GM18498 (cell line): ENCODE measurements around the gene TTC32.
"Not testable (repeated sequence)": the region's sequence is repeated elsewhere in the genome, so short reads cannot be mapped to it uniquely, and the experiment has no call there.

Experiments used
- ATAC-seq: cut with Tn5 transposase; IDR thresholded peaks from one replicate; pipeline ENCODE4 v1.9.1; 2021; ENCODE audit warnings: mild to moderate bottlenecking, moderate library complexity; ENCODE audit not compliant: unreplicated experiment

TTC32 gene

DNA sequence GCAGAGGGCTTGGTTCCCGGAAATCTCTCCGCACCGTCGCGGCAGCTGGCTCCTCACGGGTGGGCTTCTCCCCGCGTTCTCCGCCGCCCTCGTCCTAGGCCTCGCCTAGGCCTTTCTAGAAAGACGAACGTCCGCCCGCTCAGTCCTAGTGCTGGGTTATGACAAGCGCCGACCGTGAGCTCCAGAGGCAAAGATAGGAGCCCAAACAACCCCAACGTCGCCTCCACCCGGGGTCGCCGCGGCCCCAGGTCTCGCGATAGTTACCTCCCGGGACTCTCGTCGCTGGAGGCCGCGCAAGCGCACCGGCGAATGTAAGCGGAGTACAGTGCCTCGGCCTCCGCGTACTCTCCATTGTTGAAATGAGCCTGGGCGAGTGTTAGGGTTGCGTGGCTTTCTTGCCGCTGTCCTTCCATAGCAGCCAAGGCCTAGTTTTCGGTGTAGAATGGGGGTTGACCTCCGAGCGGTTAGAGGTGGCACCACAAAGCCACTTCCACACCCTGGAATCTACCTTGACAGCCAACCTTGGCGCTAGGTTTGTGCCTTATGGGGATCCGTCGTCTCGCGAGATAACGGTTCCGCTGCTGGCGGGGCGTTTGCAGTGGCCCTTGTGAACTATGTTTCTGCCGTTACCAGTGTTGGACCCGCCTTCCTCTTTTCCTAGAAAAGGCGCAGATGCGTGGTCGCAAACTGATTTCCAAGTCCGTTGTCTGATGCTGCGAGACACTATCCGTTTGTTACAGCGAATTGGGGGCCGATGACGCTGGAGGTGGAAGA lies at the start of gene TTC32:
Gene TTC32 (minus strand): TSS at position 542 of the 774 bp plus-strand sequence. CDS start 129 bp downstream, at position 413.
- peak; percentile 86 for ATAC-seq

DNA sequence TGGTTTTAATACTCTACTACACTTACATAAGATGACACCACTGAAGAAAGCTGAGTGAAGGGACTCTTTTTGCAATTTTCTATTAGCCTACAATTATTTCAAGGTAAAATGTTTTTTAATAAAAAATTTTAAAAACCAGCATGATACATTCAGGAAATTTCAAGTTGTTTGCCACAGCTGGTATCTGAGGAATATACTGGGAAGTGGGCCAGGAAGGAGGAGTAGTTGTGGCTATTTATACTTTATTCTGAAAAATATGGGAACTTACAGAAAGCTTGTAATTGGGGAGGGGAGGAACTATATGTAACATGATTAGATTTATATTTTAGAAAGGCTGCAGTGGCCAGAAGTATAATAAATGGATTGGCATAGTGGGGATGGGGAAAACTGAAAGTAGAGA lies 47.3 kb upstream of the TTC32 start:
- ATAC-seq: no peak

DNA sequence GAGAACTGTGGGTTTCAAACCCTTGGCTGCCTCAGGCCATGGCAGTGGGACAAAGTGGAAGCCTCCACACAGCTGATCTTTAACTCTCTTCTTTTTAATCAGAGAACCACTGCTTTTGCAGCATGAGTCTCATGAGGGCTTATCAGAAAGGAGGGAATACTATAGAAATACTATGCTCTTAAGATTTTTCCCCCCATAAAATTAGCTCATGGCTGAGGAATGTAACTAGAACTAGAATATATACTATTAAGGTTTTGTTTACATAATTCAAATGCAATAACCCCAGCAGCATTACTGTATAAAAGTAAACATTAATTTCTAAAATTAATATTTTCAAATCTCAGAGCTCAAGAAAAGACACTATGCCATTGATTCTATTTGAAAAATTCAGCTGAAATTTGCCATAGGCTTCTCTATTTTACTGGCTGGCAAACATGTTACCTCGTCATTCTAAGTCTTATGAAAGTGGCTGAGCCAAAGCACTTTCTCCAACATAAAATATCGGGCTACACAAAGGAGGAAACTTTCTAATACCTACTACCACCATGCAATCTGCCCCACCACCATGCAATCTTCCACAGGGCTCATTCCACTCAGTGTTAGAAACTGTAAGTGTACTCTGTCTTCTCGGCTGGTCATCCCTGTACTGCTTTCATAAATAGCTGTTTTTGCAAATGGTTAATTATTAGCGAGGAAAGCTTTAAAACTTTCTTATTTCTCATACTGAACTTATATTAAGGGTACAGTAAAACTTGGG lies 45.6 kb upstream of the TTC32 start:
- no peak for ATAC-seq

DNA sequence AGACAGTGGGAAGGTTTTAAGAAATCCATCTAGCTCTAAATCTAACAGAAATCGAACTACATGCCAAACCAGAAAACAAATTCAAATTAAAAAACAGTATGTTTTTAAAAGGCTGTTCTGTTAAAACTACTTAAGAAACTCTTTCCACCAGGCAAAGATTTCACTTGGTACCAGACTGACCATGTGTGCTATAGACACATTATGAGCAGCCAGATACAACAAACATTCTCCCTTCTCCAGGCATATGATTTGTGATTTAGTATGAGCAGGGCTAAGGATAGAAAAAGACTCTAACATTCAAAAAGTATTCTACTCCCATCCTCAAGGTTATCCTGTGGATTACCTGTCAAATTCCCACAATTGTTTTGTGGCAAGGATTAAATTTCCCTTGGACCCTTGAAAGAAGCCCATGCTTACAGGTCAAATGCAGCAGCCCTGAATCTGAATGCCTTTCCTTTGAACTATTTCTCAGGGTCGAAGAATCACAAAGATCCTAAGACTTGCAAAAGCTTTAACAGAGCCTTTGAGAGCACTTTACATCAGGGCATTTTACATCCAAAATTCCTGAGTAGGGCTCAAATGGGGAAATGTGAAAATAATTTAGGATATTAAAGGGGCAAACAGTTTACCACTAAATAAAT lies 42.5 kb upstream of the TTC32 start:
- ATAC-seq: no peak

DNA sequence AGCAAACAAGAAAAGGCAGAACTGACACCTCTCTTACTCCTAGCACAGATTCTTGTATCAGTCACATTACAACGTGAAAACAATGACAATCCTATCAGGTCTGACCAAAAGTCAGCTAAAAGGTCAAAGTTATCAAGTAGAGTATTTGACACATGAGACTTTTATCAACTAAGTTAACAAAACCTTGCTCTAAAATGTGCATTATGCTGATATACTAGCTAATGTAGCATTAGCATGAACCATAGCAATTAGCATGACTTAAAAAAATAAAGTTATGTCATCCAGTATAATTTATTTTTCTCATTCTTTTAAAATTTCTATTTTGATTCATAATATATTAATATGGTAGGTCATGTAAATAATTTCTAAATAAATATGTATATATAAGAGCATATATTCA lies 41.4 kb upstream of the TTC32 start:
- ATAC-seq: no peak

DNA sequence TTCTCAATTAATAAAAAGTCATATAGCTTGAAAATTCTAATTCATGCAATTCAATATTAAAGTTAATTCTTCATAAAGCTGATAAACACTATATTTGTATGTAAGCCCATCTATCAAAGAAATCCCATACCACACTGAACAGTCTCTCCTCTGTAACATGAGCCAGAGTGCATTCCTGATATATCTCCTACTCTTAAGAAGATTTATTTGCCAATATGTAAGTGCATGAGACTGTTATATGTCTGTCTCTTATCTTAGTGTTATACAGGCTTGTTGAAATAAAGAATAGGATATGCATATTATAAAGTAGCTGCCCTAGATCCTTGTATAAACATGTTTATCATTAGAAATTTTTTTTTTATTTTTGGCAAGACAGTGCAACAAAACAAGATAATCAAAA lies 40.4 kb upstream of the TTC32 start:
- no peak for ATAC-seq

DNA sequence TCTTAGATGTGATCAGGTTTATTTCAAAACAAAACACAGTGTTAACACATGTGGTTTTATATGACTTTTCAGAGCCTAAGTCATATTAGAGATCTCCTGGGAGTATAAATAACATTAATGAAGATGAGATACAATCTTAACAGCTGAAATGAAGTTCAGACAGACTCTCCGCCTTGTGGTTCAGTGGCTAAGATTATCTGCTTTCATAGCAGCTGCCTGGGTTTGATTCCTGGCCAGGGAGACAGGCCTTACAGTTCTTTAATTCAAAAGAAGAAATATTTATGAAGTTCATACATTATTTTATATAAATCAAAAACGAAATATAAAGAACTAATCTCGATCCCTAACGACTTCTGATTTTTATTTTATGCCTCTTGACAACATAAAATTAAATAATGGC lies 35.2 kb upstream of the TTC32 start:
- no peak for ATAC-seq

DNA sequence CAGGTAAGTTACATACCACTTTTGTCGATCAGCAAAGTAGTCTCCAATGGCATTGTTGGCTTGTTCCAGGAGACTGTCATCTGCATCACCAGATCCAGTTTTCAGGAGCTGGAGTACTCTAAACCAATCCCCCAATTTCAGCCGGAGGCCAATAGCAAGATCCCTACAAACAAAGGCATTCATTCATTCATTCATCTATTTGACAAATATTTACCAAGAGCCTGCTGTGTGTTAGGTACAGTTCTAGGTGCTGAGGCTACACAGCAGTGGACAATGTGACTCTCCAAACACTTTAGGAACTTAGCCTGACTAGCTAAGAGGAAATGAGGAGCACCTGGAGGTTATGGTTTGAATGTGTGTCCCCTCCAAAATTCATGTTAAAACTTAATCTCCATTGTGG lies 34.4 kb upstream of the TTC32 start:
- no peak for ATAC-seq

DNA sequence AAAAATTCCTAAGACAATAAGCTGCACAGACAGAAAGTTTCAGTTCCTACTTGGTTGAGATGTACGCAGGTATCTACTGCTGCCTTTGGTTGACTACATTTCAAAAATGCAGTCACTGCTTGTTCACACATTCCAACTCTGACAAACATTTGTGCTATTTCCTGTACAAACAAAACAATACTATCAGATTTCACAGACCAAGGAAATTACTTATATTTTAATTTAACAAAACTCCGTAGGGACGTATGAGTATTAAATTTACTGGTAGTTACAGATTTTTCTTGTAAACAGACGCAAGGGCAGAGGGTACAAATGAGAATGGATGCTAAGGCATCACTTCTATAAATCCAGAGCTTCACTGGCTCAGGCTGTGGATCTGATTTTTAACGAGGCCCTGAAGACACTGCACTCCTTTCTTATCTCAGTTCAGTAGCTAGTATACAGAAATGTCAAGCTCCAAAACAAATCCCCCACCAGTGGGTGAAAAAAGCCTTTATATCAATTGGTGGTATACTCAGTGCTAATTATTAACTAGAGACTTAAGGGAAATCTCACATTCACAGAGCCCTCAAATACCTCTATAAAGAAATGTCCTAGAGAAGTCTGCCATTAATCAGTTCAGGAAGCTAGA lies 31.7 kb upstream of the TTC32 start:
- peak; percentile 86 for ATAC-seq

DNA sequence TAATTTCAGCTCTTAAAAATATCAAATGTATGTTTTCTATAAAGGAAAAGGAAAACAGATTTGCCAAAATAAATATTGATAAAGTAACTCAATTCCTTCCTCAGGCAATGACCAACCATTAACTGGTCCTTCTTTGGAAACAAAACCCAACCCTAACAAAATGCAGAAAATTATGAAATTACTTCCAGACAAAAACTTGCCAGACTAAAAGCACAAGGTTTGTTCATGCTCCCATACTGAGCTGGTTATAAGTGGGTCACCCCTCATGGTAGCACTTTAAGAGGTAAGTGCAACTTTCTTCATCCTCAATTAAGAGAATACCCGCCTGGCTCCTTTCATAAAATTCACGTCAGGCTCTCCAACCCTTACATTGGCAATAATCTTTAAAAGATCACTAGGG lies 31.1 kb upstream of the TTC32 start:
- ATAC-seq: peak; percentile 45

DNA sequence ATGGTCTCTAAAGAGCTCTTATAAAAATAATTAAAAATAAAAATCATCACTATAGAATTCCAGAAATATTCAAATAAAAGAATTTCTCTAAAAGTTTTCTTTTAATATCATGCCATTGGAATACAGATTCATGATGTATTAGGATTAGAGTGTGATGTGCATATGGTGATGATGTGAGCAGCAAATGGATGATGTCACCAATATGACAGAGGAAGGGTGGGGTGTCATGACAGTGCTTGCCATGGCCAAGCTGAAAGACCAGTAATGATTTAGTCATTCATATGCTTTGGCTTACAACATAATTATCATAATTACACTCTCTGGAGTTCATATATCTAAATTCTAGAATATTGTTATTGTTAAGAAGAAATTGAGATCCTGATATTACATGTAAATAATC lies 27.4 kb upstream of the TTC32 start:
- ATAC-seq: no peak

DNA sequence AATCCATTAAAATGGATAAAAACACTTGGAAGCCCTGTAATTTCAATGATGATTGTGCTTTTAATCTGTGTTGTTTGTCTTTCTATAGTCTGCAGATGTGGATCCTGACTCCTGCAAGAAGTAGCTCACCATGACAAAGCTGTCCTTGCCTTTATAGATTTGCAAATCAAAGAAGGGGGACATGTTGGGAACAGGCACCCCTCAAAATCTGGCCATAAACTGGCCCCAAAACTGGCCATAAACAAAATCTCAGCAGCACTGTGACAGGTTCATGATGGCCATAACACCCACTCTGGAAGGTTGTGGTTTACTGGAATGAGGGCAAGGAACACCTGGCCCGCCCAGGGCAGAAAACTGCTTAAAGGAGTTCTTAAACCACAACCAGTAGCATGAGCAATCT lies 26.0 kb upstream of the TTC32 start:
- ATAC-seq: not testable (repeated sequence)

DNA sequence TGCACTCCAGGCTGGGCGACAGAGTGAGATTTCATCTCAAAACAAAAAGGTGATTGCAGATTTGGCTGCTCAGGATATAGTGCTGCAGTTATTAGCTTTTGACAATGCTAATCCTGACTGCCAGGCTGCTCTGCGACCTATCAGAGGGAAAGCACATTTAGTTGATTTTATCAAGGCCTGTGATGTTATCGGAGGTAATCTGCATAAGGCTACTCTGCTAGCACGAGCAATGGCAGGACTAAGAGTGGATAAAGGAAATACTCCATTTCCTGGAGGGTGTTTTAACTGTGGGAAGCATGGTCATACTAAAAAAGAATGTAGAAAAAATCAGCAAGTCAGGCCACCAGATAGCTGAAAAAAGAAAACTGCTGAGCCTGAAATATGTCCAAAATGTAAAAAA lies 22.7 kb upstream of the TTC32 start:
- ATAC-seq: not testable (repeated sequence)

DNA sequence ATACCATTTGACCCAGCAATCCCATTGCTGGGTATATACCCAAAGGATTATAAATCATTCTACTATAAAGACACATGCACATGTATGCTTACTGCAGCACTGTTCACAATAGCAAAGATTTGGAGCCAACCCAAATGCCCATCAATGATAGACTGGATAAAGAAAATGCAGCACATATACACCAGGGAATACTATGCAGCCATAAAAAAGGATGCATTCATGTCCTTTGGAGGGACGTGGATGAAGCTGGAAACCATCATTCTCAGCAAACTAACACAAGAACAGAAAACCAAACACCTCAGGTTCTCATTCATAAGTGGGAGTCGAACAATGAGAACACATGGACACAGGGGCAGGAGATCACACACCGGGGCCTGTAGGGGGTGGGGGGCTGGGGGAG lies 20.4 kb upstream of the TTC32 start:
- ATAC-seq: not testable (repeated sequence)

DNA sequence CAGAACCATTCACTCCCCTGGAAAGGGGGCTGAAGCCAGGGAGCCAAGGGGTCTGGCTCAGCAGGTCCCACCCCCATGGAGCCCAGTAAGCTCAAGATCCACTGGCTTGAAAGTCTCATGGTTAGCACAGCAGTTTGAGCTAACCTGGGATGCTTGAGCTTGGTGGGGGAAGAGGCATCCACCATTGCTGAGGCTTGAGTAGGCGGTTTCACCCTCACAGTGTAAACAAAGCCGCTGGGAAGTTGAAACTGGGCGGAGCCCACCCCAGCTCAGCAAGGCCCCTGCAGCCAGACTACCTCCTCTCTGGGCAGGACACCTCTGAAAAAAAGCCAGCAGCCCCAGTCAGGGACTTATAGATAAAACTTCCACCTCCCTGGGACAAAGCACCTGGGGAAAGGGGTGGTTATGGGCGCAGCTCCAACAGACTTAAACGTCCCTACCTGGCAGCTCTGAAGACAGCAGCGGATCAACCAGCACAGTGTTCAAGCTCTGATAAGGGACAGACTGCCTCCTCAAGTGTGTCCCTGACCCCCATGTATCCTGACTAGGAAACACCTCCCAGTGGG lies 14.7 kb upstream of the TTC32 start:
- ATAC-seq: no peak

DNA sequence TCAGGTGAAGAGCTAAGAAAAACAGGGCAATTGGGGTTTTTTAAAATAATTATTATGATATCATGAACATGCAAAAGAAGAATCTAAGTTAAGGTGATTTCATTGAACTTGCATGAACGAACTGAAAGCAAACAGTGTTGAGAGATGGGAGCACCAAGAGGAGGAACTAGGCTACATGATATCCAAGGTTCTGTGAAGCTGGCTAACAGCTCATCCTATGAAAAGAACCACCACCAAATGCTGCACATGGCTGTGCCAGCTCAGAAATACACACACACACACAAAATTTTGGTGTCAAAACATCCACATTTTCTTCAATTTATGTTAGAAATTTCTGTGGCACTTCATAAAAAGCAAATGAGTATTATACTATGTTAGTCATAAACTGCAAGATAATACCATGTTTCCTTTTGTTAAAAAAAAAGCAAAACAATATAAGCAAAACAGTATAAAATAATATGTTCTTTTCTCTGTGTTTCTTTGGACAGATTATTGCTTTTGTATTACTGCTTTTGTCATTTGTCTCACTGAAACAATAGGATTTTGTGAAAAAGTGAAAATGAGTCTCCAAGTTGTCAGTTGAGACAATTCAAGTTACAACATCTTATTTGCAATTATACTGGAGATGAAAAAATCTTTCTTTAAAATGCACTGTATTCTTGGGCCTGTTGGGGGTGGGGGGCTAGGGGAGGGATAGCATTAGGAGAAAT lies 12.6 kb upstream of the TTC32 start:
- ATAC-seq: no peak

DNA sequence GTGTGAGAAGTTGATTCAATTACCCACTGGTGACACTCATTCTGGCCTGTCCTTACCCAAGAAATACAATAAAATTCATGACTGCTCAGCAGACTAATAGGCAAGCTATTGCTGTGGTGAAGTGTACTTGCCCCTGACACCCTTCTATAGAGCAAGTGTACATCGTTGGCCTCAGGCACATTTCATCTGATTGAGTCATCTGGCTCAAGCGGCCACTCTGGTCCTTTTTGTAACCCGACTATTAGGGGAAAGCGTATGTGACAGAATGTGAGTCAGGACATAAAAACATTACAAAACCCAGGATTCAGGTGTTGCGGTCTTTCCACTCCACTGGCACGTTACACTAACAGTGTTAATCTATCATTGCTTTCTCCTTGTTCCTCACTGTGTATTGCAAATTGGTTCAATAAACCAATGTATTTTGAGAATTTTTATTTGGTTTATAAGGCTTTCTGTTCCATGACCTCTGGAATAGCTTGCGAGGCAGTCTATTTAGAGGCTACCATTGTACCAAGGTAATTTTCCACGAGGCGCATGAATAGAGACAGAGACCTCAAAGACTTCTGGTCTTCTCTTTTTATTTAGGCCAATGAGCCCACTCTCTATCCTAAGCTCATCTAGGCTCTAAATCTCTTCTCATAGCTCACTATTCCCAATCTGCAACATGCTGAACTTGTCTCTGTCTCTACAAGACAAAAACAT lies 10.2 kb upstream of the TTC32 start:
- no peak for ATAC-seq

DNA sequence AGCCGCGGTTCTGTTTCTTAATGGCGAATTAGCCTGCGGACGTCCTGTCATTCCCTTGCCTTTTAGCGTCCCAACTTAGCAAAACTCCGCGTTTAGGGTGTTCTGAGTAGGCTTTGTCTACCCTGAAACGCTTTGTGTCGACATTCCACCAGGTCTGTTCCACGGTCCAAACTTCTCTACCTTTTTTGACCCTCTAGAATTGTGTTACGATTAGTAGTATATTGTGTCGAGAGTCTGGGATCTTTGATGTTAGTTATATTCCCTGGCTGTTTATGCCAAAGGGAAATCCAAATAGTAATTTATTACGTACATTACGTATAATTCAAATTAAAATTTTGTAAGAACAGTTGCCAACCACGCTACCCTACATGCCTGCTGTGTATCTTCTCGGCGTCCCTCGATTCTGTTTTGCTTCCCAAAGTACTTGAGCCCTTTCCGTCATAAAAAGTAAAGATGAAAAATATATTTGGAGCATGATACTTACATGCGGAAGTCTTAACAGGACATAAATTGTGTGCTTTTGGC lies 495 bp upstream of the TTC32 start:
- peak; percentile 4 for ATAC-seq

DNA sequence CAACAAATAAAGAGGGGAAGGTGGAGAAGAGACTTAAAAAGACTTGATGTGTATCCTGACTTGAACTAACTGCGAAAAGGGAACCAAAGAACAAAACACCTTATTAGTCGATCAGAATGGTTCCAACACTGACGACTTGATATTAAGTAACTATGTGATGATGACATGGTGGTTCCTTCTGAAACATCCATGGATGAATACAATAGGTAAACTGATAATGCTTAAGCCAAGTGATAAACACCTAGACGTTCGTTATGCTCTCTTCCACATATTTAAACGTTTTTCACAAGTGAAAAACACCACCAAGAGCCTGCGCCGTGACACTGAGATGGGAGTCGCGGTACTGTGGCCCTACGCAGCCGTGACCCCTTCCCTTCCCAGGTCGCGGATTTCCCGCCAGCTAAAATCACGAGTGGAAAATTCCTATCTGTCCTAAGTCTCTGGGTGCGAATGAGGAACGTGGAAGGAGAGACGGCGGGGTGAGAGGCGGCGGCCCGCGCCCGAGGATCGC lies 797 bp downstream of the TTC32 start:
- ATAC-seq: peak; percentile 7
